ENCODE data around the gene SLC25A6.

GRCh38 chrX:1395646-1396216 is 3.8 kb upstream of the SLC25A6 start:
- TF ChIP-seq CTCF (IDR thresholded peaks at IDR 0.05) (no peak), POLR2A (IDR thresholded peaks at IDR 0.05) (no peak)

Measured in esophagus squamous epithelium (tissue), 4 donors.